Measurements from ENCODE around the gene NME1.

- TF ChIP-seq EZH2 (IDR thresholded peaks at IDR 0.05; ENCODE audit: borderline replicate concordance, insufficient read depth, low read length, poor library complexity, severe bottlenecking) (no peak), TAF1 (IDR thresholded peaks at IDR 0.05; ENCODE audit: low read depth) (no peak)
These were observed 25.3 kb upstream of the NME1 start for GRCh38 chr17:51128076-51128475.

All from neural cell (in vitro differentiated cells).